ENCODE results near the gene ZRSR2.

The ZRSR2 gene

GRCh38 chrX:15849555-15849954 lies 59.3 kb downstream of the ZRSR2 start:
- TF ChIP-seq CTCF (IDR thresholded peaks at IDR 0.05; ENCODE audit: insufficient read depth, low read depth, low read length, missing control alignments): no peak
- no peak overlapping the region for H3K4me3 ChIP-seq (ENCODE audit: low read depth, low read length)
- no peak for DNase-seq (ENCODE audit: low read depth)

GRCh38 chrX:15853586-15854079 lies 63.3 kb downstream of the ZRSR2 start:
- H3K4me3 ChIP-seq (ENCODE audit: low read depth, low read length): peak overlapping the region; percentile 76
- no peak for TF ChIP-seq CTCF (IDR thresholded peaks at IDR 0.05; ENCODE audit: insufficient read depth, low read depth, low read length, missing control alignments)
- DNase-seq (ENCODE audit: low read depth): peak; percentile 13

GRCh38 chrX:15854080-15854655 lies 63.9 kb downstream of the ZRSR2 start:
- TF ChIP-seq CTCF (IDR thresholded peaks at IDR 0.05; ENCODE audit: insufficient read depth, low read depth, low read length, missing control alignments): peak; percentile 38
- peak overlapping the region; percentile 76 for H3K4me3 ChIP-seq (ENCODE audit: low read depth, low read length)
- DNase-seq (ENCODE audit: low read depth): peak; percentile 61

GRCh38 chrX:15854712-15855567 lies 64.7 kb downstream of the ZRSR2 start, which contains the start of gene AP1S2:
Gene AP1S2 (minus strand): TSS chrX:15854813. CDS start chrX:15852524, 2,289 bp downstream.
- no peak for TF ChIP-seq CTCF (IDR thresholded peaks at IDR 0.05; ENCODE audit: insufficient read depth, low read depth, low read length, missing control alignments)
- peak; percentile 97 for DNase-seq (ENCODE audit: low read depth)
- peak within 1 kb of the TSS; percentile 76 for H3K4me3 ChIP-seq (ENCODE audit: low read depth, low read length)

GRCh38 chrX:15855568-15856221 lies 65.4 kb downstream of the ZRSR2 start:
- no peak for TF ChIP-seq CTCF (IDR thresholded peaks at IDR 0.05; ENCODE audit: insufficient read depth, low read depth, low read length, missing control alignments)
- DNase-seq (ENCODE audit: low read depth): peak; percentile 63
- peak overlapping the region; percentile 52 for H3K4me3 ChIP-seq (ENCODE audit: low read depth, low read length)

DNA sequence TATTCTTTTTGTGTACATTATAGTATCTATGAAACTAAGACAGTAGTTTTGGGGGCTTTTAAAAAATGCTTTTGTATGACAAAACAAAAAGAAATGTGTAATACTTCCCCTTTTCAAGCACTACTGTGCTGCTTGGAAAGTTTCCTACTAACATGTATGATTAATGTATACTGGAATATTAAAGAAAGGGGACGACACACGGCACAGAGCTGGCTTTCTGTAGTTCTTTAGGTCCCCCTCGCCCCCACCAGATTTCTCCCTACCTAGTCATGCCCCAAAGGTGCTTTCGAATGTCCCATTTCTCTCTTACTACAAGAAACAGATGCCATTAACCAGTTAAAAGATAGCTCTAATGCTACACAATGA lies 65.9 kb downstream of the ZRSR2 start:
- DNase-seq (ENCODE audit: low read depth): peak; percentile 4
- peak overlapping the region; percentile 52 for H3K4me3 ChIP-seq (ENCODE audit: low read depth, low read length)
- no peak for TF ChIP-seq CTCF (IDR thresholded peaks at IDR 0.05; ENCODE audit: insufficient read depth, low read depth, low read length, missing control alignments)
